ENCODE measurements around the gene LRRC8B.

DNA sequence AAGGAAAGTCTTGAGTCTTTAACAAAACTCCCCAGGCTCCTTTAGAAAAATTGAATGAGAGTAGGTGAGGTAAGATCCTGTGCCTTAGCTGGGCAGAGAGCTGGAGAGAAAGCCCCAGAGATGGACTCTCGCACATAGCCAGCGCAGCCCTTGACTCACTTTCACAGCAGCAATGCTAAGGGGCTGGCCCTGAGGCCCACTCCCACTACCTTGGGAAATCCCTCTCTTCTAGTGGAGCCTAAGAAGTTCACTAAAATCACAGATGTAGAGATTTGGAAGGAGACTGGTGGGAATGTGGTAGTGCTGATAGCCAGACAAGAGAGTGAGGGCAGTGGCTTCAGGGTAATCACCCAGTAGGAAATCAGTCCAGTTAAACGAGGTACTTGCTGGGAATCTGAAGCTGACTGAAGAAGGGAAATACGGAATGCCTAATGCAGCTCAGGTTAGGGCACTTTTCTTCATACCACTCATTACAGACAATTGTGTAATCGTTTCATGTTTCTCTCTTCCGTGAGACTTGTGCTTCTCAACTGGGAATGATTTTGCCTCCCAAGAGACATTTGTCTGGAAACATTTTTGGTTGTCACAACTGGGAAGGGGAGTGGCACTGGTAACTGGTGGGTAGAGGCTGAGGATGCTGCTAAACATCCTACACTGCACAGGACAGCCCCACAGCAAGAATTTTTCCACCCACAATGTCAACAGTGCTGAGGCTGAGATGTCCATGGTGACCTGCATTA, 65.9 kb downstream of the LRRC8B start:
- no peak for TF ChIP-seq EZH2 (IDR thresholded peaks at IDR 0.05; ENCODE audit: low read depth)
- TF ChIP-seq, protein P1, sequence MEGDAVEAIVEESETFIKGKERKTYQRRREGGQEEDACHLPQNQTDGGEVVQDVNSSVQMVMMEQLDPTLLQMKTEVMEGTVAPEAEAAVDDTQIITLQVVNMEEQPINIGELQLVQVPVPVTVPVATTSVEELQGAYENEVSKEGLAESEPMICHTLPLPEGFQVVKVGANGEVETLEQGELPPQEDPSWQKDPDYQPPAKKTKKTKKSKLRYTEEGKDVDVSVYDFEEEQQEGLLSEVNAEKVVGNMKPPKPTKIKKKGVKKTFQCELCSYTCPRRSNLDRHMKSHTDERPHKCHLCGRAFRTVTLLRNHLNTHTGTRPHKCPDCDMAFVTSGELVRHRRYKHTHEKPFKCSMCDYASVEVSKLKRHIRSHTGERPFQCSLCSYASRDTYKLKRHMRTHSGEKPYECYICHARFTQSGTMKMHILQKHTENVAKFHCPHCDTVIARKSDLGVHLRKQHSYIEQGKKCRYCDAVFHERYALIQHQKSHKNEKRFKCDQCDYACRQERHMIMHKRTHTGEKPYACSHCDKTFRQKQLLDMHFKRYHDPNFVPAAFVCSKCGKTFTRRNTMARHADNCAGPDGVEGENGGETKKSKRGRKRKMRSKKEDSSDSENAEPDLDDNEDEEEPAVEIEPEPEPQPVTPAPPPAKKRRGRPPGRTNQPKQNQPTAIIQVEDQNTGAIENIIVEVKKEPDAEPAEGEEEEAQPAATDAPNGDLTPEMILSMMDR (conservative IDR thresholded peaks at IDR 0.05): no peak
